H1 (cell line): ENCODE measurements around the gene CTF1. TPM values are rescaled to one million over a fixed set of nuclear protein-coding genes. Genes with fewer than 3 reads are reported as not detected.

Source experiments
- CTCF ChIA-PET: fragments of 300-600 bp; sonication (Branson Sonifier 250); formaldehyde crosslinking; loops from one replicate; lab custom pipeline; 2021; ENCODE audit not compliant: partially characterized antibody; lab: Charles Lee
- POLR2A ChIA-PET: fragments of 300-600 bp; sonication (Branson Sonifier 250); formaldehyde crosslinking; loops from one replicate; lab custom pipeline; 2021; ENCODE audit warnings: inconsistent platforms; ENCODE audit not compliant: partially characterized antibody; lab: Charles Lee
- DNase-seq, 2 experiments: peaks; one replicate each; pipeline versions ENCODE4 v3.0.0 to v3.0.0-alpha.2; 2010 to 2022; ENCODE audit warnings: low spot score in 2 of 2, low read depth in 1 of 2, mixed read lengths in 1 of 2
- FAIRE-seq: peaks from 2 replicates; lab custom pipeline; 2011; peaks lifted over from hg19 to GRCh38; lab: Jason Lieb, UNC
- H2AFZ ChIP-seq: 2 replicates; pipeline ENCODE4 v1.8.1; 2012; ENCODE audit warnings: low read length, inconsistent platforms
- H2AK5ac ChIP-seq: 2 replicates; pipeline ENCODE4 v1.6.1; 2013; ENCODE audit warnings: low read depth, low read length
- H2BK120ac ChIP-seq: replicated peaks from 2 replicates; pipeline ENCODE3; 2013; ENCODE audit warnings: low read depth, low read length, inconsistent platforms
- H2BK12ac ChIP-seq: 2 replicates; pipeline ENCODE4 v1.6.1; 2013; ENCODE audit warnings: low read depth, low read length
- H2BK15ac ChIP-seq: 2 replicates; pipeline ENCODE4 v1.6.1; 2013; ENCODE audit warnings: low read length
- H2BK20ac ChIP-seq: 2 replicates; pipeline ENCODE4 v1.6.1; 2013; ENCODE audit warnings: low read length
- H2BK5ac ChIP-seq: 2 replicates; pipeline ENCODE4 v1.6.1; 2013; ENCODE audit warnings: low read depth, low read length
- H3K14ac ChIP-seq: 2 replicates; pipeline ENCODE4 v1.6.1; 2013; ENCODE audit warnings: inconsistent platforms; ENCODE audit not compliant: insufficient read length
- H3K18ac ChIP-seq: 2 replicates; pipeline ENCODE4 v1.6.1; 2013; ENCODE audit warnings: low read length; ENCODE audit errors: extremely low read depth
- H3K23ac ChIP-seq: 2 replicates; pipeline ENCODE4 v1.6.1; 2013; ENCODE audit warnings: inconsistent platforms; ENCODE audit not compliant: insufficient read length
- H3K23me2 ChIP-seq: 2 replicates; pipeline ENCODE4 v1.6.1; 2013; ENCODE audit warnings: low read depth, low read length
- H3K27ac ChIP-seq: 2 replicates; pipeline ENCODE4 v1.6.1; 2011; ENCODE audit warnings: low read depth, low read length, inconsistent platforms
- H3K27me3 ChIP-seq, 4 experiments: replicated peaks in 1 of 4; 1 replicate in 1 of 4; 2 replicates in 3 of 4; pipeline versions ENCODE4 v1.6.1 to v1.8.1; 2011 to 2013; ENCODE audit warnings: low read length in 3 of 4, mild to moderate bottlenecking in 3 of 4, inconsistent platforms in 2 of 4, mixed read lengths in 2 of 4, moderate library complexity in 1 of 4; ENCODE audit not compliant: control insufficient read depth in 3 of 4, insufficient read depth in 3 of 4; ENCODE audit errors: extremely low read depth in 1 of 4
- H3K36me3 ChIP-seq, 4 experiments: 2 replicates each; pipeline versions ENCODE4 v1.6.1 to v1.8.1; 2011 to 2013; ENCODE audit warnings: mild to moderate bottlenecking in 4 of 4, low read length in 3 of 4, moderate library complexity in 2 of 4, control low read depth in 1 of 4, inconsistent platforms in 1 of 4; ENCODE audit not compliant: insufficient read depth in 4 of 4, control insufficient read depth in 2 of 4
- H3K4ac ChIP-seq: replicated peaks from 2 replicates; pipeline ENCODE3; 2013; ENCODE audit warnings: low read length, low read depth, mixed read lengths, inconsistent platforms; ENCODE audit not compliant: insufficient read length
- H3K4me1 ChIP-seq, 4 experiments: replicated peaks in 1 of 4; 1 replicate in 1 of 4; 2 replicates in 3 of 4; pipeline versions ENCODE4 v1.6.1 to v1.8.1; 2011 to 2013; ENCODE audit warnings: low read length in 3 of 4, inconsistent platforms in 2 of 4, mixed read lengths in 1 of 4; ENCODE audit not compliant: insufficient read depth in 4 of 4, control insufficient read depth in 3 of 4
- H3K4me2 ChIP-seq, 2 experiments: 2 replicates each; pipeline versions ENCODE4 v1.6.1 to v1.8.1; 2011 to 2013; ENCODE audit warnings: low read depth in 2 of 2, low read length in 2 of 2, control low read depth in 1 of 2, inconsistent platforms in 1 of 2, mild to moderate bottlenecking in 1 of 2; ENCODE audit not compliant: insufficient read depth in 1 of 2
- H3K4me3 ChIP-seq, 4 experiments: fragments of 200-600, 300-600 bp in 1 of 4; sonication (generic), shearing (Covaris generic), sonication (Bioruptor Twin) in 1 of 4; 2 replicates each; pipeline versions ENCODE4 v1.5.1 to v1.8.1; 2011 to 2016; ENCODE audit warnings: low read length in 4 of 4, low read depth in 3 of 4, control low read depth in 2 of 4, inconsistent platforms in 2 of 4, mild to moderate bottlenecking in 2 of 4, mixed read lengths in 1 of 4, moderate library complexity in 1 of 4; ENCODE audit not compliant: insufficient read depth in 2 of 4; ENCODE audit errors: extremely low read depth in 1 of 4
- H3K56ac ChIP-seq: replicated peaks from 2 replicates; pipeline ENCODE3; 2013; ENCODE audit warnings: low read depth, mild to moderate bottlenecking, mixed read lengths, low read length, inconsistent platforms; ENCODE audit not compliant: insufficient read length
- H3K79me1 ChIP-seq: 2 replicates; pipeline ENCODE4 v1.6.1; 2013; ENCODE audit warnings: low read depth, low read length, control low read depth
- H3K79me2 ChIP-seq, 2 experiments: 2 replicates each; pipeline versions ENCODE4 v1.6.1 to v1.8.1; 2012 to 2013; ENCODE audit warnings: low read length in 2 of 2, mild to moderate bottlenecking in 2 of 2, inconsistent platforms in 1 of 2; ENCODE audit not compliant: insufficient read depth in 2 of 2, control insufficient read depth in 1 of 2
- H3K9ac ChIP-seq, 4 experiments: replicated peaks in 1 of 4; 1 replicate in 1 of 4; 2 replicates in 3 of 4; pipeline versions ENCODE4 v1.6.1 to v1.8.1; 2011 to 2013; ENCODE audit warnings: low read depth in 3 of 4, low read length in 3 of 4, control low read depth in 2 of 4, mild to moderate bottlenecking in 2 of 4, moderate library complexity in 2 of 4, inconsistent platforms in 1 of 4; ENCODE audit errors: extremely low read depth in 1 of 4
- H3K9me3 ChIP-seq, 2 experiments: 2 replicates each; pipeline versions ENCODE4 v1.6.1 to v1.8.1; 2012 to 2013; ENCODE audit warnings: mild to moderate bottlenecking in 2 of 2, moderate library complexity in 2 of 2, control low read depth in 1 of 2, inconsistent platforms in 1 of 2, low read depth in 1 of 2, low read length in 1 of 2, mixed read lengths in 1 of 2; ENCODE audit not compliant: insufficient read depth in 2 of 2
- H4K20me1 ChIP-seq, 2 experiments: replicated peaks in 1 of 2; 2 replicates each; pipeline versions ENCODE3 to v1.8.1; 2011 to 2013; ENCODE audit warnings: inconsistent platforms in 2 of 2, low read length in 2 of 2, mild to moderate bottlenecking in 1 of 2; ENCODE audit not compliant: insufficient read depth in 2 of 2, control insufficient read depth in 1 of 2
- H4K5ac ChIP-seq: 2 replicates; pipeline ENCODE4 v1.6.1; 2013; ENCODE audit warnings: low read length, low read depth, mixed read lengths, inconsistent platforms; ENCODE audit not compliant: insufficient read length
- H4K8ac ChIP-seq: 2 replicates; pipeline ENCODE4 v1.8.0; 2013; ENCODE audit warnings: mild to moderate bottlenecking, moderate library complexity, low read length, inconsistent platforms; ENCODE audit not compliant: insufficient read depth; ENCODE audit errors: extremely low read depth
- H4K91ac ChIP-seq: replicated peaks from 2 replicates; pipeline ENCODE3; 2013; ENCODE audit warnings: low read length, mixed read lengths, inconsistent platforms; ENCODE audit not compliant: insufficient read length
- ASH2L ChIP-seq: fragments of 200-600, 300-600 bp; sonication (generic); IDR thresholded peaks from one replicate; pipeline ENCODE4 v1.7.1; 2017; ENCODE audit warnings: low read length
- ATF2 ChIP-seq: IDR thresholded peaks from 2 replicates; pipeline ENCODE4 v1.6.1; 2012; ENCODE audit warnings: low read length, inconsistent platforms
- HDAC2 ChIP-seq, 2 experiments: fragments of 300-600 bp in 1 of 2; sonication (generic) in 1 of 2; IDR thresholded peaks; 2 replicates each; pipeline ENCODE4 v1.6.1; 2011 to 2012; ENCODE audit warnings: low read depth in 2 of 2, low read length in 2 of 2, mild to moderate bottlenecking in 2 of 2, moderate library complexity in 2 of 2, borderline replicate concordance in 1 of 2, inconsistent platforms in 1 of 2
- PHF8 ChIP-seq: fragments of 200-600 bp; sonication (generic); conservative IDR thresholded peaks from 2 replicates; pipeline ENCODE4 v1.7.1; 2012; ENCODE audit warnings: low read depth, mild to moderate bottlenecking, inconsistent platforms, low read length, moderate library complexity
- POLR2A ChIP-seq, 2 experiments: IDR thresholded peaks; 1 replicate in 1 of 2; 2 replicates in 1 of 2; pipeline ENCODE4 v1.6.1; 2011; ENCODE audit warnings: low read depth in 2 of 2, low read length in 2 of 2, mild to moderate bottlenecking in 2 of 2; ENCODE audit errors: control extremely low read depth in 1 of 2
- POLR2AphosphoS5 ChIP-seq: IDR thresholded peaks from 2 replicates; pipeline ENCODE4 v1.6.1; 2011; ENCODE audit warnings: low read depth, low read length
- TAF7 ChIP-seq: optimal IDR thresholded peaks from 2 replicates; pipeline ENCODE3; 2011; ENCODE audit warnings: low read depth, mild to moderate bottlenecking, inconsistent platforms, low read length, moderate library complexity, borderline replicate concordance
- TBP ChIP-seq: IDR thresholded peaks from 2 replicates; pipeline ENCODE4 v1.6.1; 2011; ENCODE audit warnings: low read depth, low read length, improper control_type of control experiment
- WGBS, 2 experiments: shearing (Covaris generic) in 1 of 2; methylation state at CpG; one replicate each; pipeline versions ENCODE4 v1.1.6 to v1.1.7; 2013 to 2015; ENCODE audit warnings: low lambda C conversion rate in 2 of 2, mixed read lengths in 2 of 2, inconsistent platforms in 1 of 2, low coverage in 1 of 2, missing lambda C conversion rate in 1 of 2; ENCODE audit not compliant: insufficient replicate concordance in 2 of 2, insufficient coverage in 1 of 2, insufficient read length in 1 of 2; ENCODE audit errors: extremely low coverage in 1 of 2, missing lambda C conversion rate in 1 of 2; 5-methylcytosine and 5-hydroxymethylcytosine counted together
- polyA plus RNA-seq, 7 experiments: library from polyadenylated mRNA; depleted of rRNA in 3 of 7; stranded (reverse) in 5 of 7; unstranded in 2 of 7; fragments of >200 nt in 5 of 7; fragments of 200-250 nt in 2 of 7; gene quantifications; 1 replicate in 5 of 7; 2 replicates in 1 of 7; 4 replicates in 1 of 7; pipeline versions ENCODE4 v1.2.1 to v1.2.3, GENCODE V29; 2011 to 2013; ENCODE audit warnings: missing spikeins in 2 of 7, mixed read lengths in 2 of 7
- total RNA-seq: library from RNA; stranded (reverse); fragmentation: NEBNext Ultra II Directional; extraction: Animal tissue kit (Norgen Biotek cat#: 25700); gene quantifications from 2 replicates; pipeline ENCODE4 v1.2.1, GENCODE V29; 2021

CTF1 gene
- total and polyA plus RNA-seq, 2 of the 8 experiments (the other 6 are each of a cell fraction or from before 2014, with no cell fraction given), result 0.97 to 3.4 TPM

- H2BK20ac ChIP-seq, result no peak within 1 kb of the TSS
- POLR2A ChIA-PET, result interaction anchor here (0.7 to 4.4 kb wide), 20 partner anchors 8 to 268 kb away, joined by 3 to 23 read pairs (median 4); partner anchors contain the start of genes CTF1, FBXL19, HSD3B7 and PYDC1
- CTCF ChIA-PET, result interaction anchor here (1.1 to 1.7 kb wide), 5 partner anchors 7 to 105 kb away, joined by 3 to 10 read pairs (median 4); no protein-coding TSS in a partner anchor
- TF ChIP-seq TBP, result 0 out of 2 replicates have a peak, but pooled peaks have one; percentile 16
- TF ChIP-seq ATF2, result no peak
- peak; percentile 39; the same call in 1 of the 2 replicates for TF ChIP-seq PHF8
- peak in 1 of 2 experiments; percentile 18; a peak in 1 of 4 replicates for TF ChIP-seq HDAC2 (IDR thresholded peaks at IDR 0.05; ENCODE audit: borderline replicate concordance in 1 of 2, low read depth in 2 of 2, low read length in 2 of 2)
- peak; percentile 2 for TF ChIP-seq TAF7
- TF ChIP-seq POLR2AphosphoS5, result peak; percentile 27; the same call in 1 of the 2 replicates
- TF ChIP-seq ASH2L, result peak; percentile 0
- peak; percentile 25 to 76 for TF ChIP-seq POLR2A (IDR thresholded peaks at IDR 0.05; ENCODE audit: control extremely low read depth in 1 of 2, low read depth in 2 of 2, low read length in 2 of 2)
Observed at GRCh38 chr16:30948667-30949649, 52.5 kb downstream of the CTF1 start, which contains the start of gene ORAI3. Gene ORAI3 (plus strand): TSS chr16:30949068. CDS start chr16:30949290, 222 bp downstream.

More at GRCh38 chr16:30948667-30949649, 52.5 kb downstream of the CTF1 start, which contains the start of gene ORAI3:
- peak within 1 kb of the TSS; percentile 97 for H3K56ac ChIP-seq
- H4K20me1 ChIP-seq, result peaks cover 0 to 10% of the 10 kb centered on the region in 2 experiments
- no peak within 1 kb of the TSS for H2BK120ac ChIP-seq
- peak within 1 kb of the TSS; percentile 58 to 70 (median 70) for H3K9ac ChIP-seq
- H2BK12ac ChIP-seq, result peak within 1 kb of the TSS; percentile 50
- peak within 1 kb of the TSS; percentile 85 to 95 for H3K4me2 ChIP-seq
- peak within 1 kb of the TSS; percentile 93 for H3K18ac ChIP-seq
- no peaks in the 10 kb centered on the region for H3K9me3 ChIP-seq
- peak within 1 kb of the TSS; percentile 29; the same call in 1 of the 2 replicates for H2BK15ac ChIP-seq
- H3K4me1 ChIP-seq, result peaks cover 0 to 31% (median 22%) of the 10 kb centered on the region in 4 experiments; a peak in 6 of 7 replicates
- H2AK5ac ChIP-seq, result 0 out of 2 replicates have a peak within 1 kb of the TSS, but pooled peaks have one; percentile 10
- H3K36me3 ChIP-seq, result peaks cover 3 to 12% (median 7%) of the 10 kb centered on the region in 4 experiments; a peak in 7 of 8 replicates
- no peaks in the 10 kb centered on the region for H3K79me2 ChIP-seq
- DNase-seq (peak in 1 of 2 experiments; percentile 79), FAIRE-seq (no peak)
- H3K27me3 ChIP-seq, result no peaks in the 10 kb centered on the region
- peak within 1 kb of the TSS; percentile 98 for H3K4ac ChIP-seq
- 2% methylated on average over 29 of the region's 70 CpGs; no CpG with 5 or more reads in 1 of the 2 experiments for WGBS, 2 experiments
- H3K23ac ChIP-seq, result no peak within 1 kb of the TSS
- peak within 1 kb of the TSS; percentile 64 to 98 (median 70) for H3K4me3 ChIP-seq
- H3K79me1 ChIP-seq, result no peaks in the 10 kb centered on the region
- H4K8ac ChIP-seq, result peak within 1 kb of the TSS; percentile 90
- H4K5ac ChIP-seq, result peak within 1 kb of the TSS; percentile 90
- H3K27ac ChIP-seq, result peak within 1 kb of the TSS; percentile 89
- no peak within 1 kb of the TSS for H2AFZ ChIP-seq
- H2BK5ac ChIP-seq, result peak within 1 kb of the TSS; percentile 91; the same call in 1 of the 2 replicates
- H3K14ac ChIP-seq, result no peak within 1 kb of the TSS
- peaks cover 12% of the 10 kb centered on the region for H3K23me2 ChIP-seq
- H4K91ac ChIP-seq, result peak within 1 kb of the TSS; percentile 82
